H9 (cell line): ENCODE measurements around the gene EIF2S3. TPM values are rescaled to one million over a fixed set of nuclear protein-coding genes. Genes with fewer than 3 reads are reported as not detected.
A peak's percentile ranks its signal among the peaks of the same experiment; 100 is the strongest.

Source experiments
- DNase-seq: peaks from one replicate; pipeline ENCODE4 v3.0.0-alpha.2; 2017
- H2AFZ ChIP-seq: one replicate; pipeline ENCODE4 v1.6.1; 2013; ENCODE audit warnings: mild to moderate bottlenecking, low read length, control low read depth, moderate library complexity
- H2AK5ac ChIP-seq: 2 replicates; pipeline ENCODE4 v1.6.1; 2013; ENCODE audit warnings: low read length, control low read depth, mixed read lengths; ENCODE audit not compliant: insufficient read length
- H2BK120ac ChIP-seq: one replicate; pipeline ENCODE4 v1.6.1; 2013; ENCODE audit warnings: low read depth, mild to moderate bottlenecking, low read length, control low read depth, inconsistent platforms; ENCODE audit not compliant: poor library complexity, severe bottlenecking
- H2BK12ac ChIP-seq: 2 replicates; pipeline ENCODE4 v1.6.1; 2013; ENCODE audit warnings: low read length, control low read depth, mixed read lengths, low read depth; ENCODE audit not compliant: insufficient read length
- H2BK15ac ChIP-seq: 2 replicates; pipeline ENCODE4 v1.6.1; 2013; ENCODE audit warnings: low read depth, low read length, control low read depth
- H2BK20ac ChIP-seq: one replicate; pipeline ENCODE4 v1.6.1; 2013; ENCODE audit warnings: low read depth, mild to moderate bottlenecking, low read length, control low read depth, inconsistent platforms; ENCODE audit not compliant: poor library complexity, severe bottlenecking
- H2BK5ac ChIP-seq: 2 replicates; pipeline ENCODE4 v1.6.1; 2013; ENCODE audit warnings: low read length, control low read depth, mixed read lengths; ENCODE audit not compliant: insufficient read length
- H3K14ac ChIP-seq: 2 replicates; pipeline ENCODE4 v1.6.1; 2013; ENCODE audit warnings: low read length, control low read depth; ENCODE audit not compliant: insufficient read depth
- H3K18ac ChIP-seq: 2 replicates; pipeline ENCODE4 v1.6.1; 2013; ENCODE audit warnings: low read depth, mild to moderate bottlenecking, mixed read lengths, low read length, control low read depth; ENCODE audit not compliant: insufficient read length
- H3K23ac ChIP-seq: 2 replicates; pipeline ENCODE4 v1.6.1; 2013; ENCODE audit warnings: low read length, control low read depth, mixed read lengths, low read depth; ENCODE audit not compliant: insufficient read length
- H3K23me2 ChIP-seq: 2 replicates; pipeline ENCODE4 v1.6.1; 2013; ENCODE audit warnings: low read depth, mild to moderate bottlenecking, mixed read lengths, low read length, control low read depth; ENCODE audit not compliant: insufficient read length, poor library complexity, severe bottlenecking
- H3K27ac ChIP-seq: 2 replicates; pipeline ENCODE4 v1.5.1; 2013; ENCODE audit warnings: low read length, control low read depth, mixed read lengths, low read depth; ENCODE audit not compliant: insufficient read length
- H3K27me3 ChIP-seq: 2 replicates; pipeline ENCODE4 v1.6.1; 2013; ENCODE audit warnings: low read length, control low read depth, inconsistent platforms; ENCODE audit not compliant: insufficient read depth
- H3K4ac ChIP-seq: 2 replicates; pipeline ENCODE4 v1.6.1; 2013; ENCODE audit warnings: low read depth, mild to moderate bottlenecking, control low read depth, inconsistent platforms, low read length, moderate library complexity
- H3K4me1 ChIP-seq: 2 replicates; pipeline ENCODE4 v1.6.1; 2013; ENCODE audit warnings: low read length, control low read depth, inconsistent platforms; ENCODE audit not compliant: insufficient read depth
- H3K4me2 ChIP-seq: 2 replicates; pipeline ENCODE4 v1.6.1; 2013; ENCODE audit warnings: low read length, control low read depth, mixed read lengths; ENCODE audit not compliant: insufficient read length, insufficient read depth
- H3K56ac ChIP-seq: 2 replicates; pipeline ENCODE4 v1.6.1; 2013; ENCODE audit warnings: low read depth, mild to moderate bottlenecking, mixed read lengths, low read length, control low read depth; ENCODE audit not compliant: insufficient read length
- H3K79me1 ChIP-seq: 2 replicates; pipeline ENCODE4 v1.6.1; 2013; ENCODE audit warnings: low read depth, mild to moderate bottlenecking, moderate library complexity, low read length, control low read depth, inconsistent platforms; ENCODE audit not compliant: insufficient read depth, poor library complexity, severe bottlenecking
- H3K79me2 ChIP-seq: 2 replicates; pipeline ENCODE4 v1.6.1; 2013; ENCODE audit warnings: low read length, control low read depth, inconsistent platforms; ENCODE audit not compliant: insufficient read depth
- H3K9ac ChIP-seq: 2 replicates; pipeline ENCODE4 v1.6.1; 2013; ENCODE audit warnings: low read length, control low read depth, mixed read lengths; ENCODE audit not compliant: insufficient read length; ENCODE audit errors: extremely low read depth
- H3K9me3 ChIP-seq: one replicate; pipeline ENCODE4 v1.6.1; 2013; ENCODE audit warnings: low read depth, low read length, inconsistent platforms; ENCODE audit not compliant: control insufficient read depth
- H3T11ph ChIP-seq: one replicate; pipeline ENCODE4 v1.6.1; 2013; ENCODE audit warnings: mild to moderate bottlenecking, low read length, control low read depth, inconsistent platforms
- H4K20me1 ChIP-seq: one replicate; pipeline ENCODE4 v1.6.1; 2013; ENCODE audit not compliant: control insufficient read depth, insufficient read length, insufficient read depth
- H4K5ac ChIP-seq: 2 replicates; pipeline ENCODE4 v1.6.1; 2013; ENCODE audit warnings: low read depth, mild to moderate bottlenecking, mixed read lengths, low read length, control low read depth; ENCODE audit not compliant: insufficient read length
- H4K8ac ChIP-seq: replicated peaks from 2 replicates; pipeline ENCODE4 v1.6.1; 2013; ENCODE audit warnings: low read length, control low read depth, mixed read lengths, low read depth; ENCODE audit not compliant: insufficient read length
- H4K91ac ChIP-seq: 2 replicates; pipeline ENCODE4 v1.6.1; 2013; ENCODE audit warnings: low read depth, mild to moderate bottlenecking, moderate library complexity, mixed read lengths, low read length, control low read depth; ENCODE audit not compliant: insufficient read length
- H3K27ac Mint-ChIP-seq, 3 experiments: 2 replicates in 2 of 3; 3 replicates in 1 of 3; pipeline ENCODE4 v1.8.0; 2020 to 2021; ENCODE audit warnings: mixed read lengths in 3 of 3, mild to moderate bottlenecking in 1 of 3, moderate library complexity in 1 of 3
- H3K27me3 Mint-ChIP-seq: 2 replicates; pipeline ENCODE4 v1.8.0; 2021; ENCODE audit warnings: low read depth, mild to moderate bottlenecking, moderate library complexity, mixed read lengths
- H3K36me3 Mint-ChIP-seq, 3 experiments: 2 replicates in 2 of 3; 3 replicates in 1 of 3; pipeline ENCODE4 v1.8.0; 2020 to 2021; ENCODE audit warnings: low read depth in 3 of 3, mixed read lengths in 3 of 3; ENCODE audit not compliant: insufficient read depth in 1 of 3
- H3K4me1 Mint-ChIP-seq, 2 experiments: 2 replicates each; pipeline ENCODE4 v1.8.0; 2020; ENCODE audit warnings: mixed read lengths in 2 of 2
- H3K4me3 Mint-ChIP-seq, 2 experiments: 2 replicates in 1 of 2; 3 replicates in 1 of 2; pipeline ENCODE4 v1.8.0; 2020 to 2021; ENCODE audit warnings: mild to moderate bottlenecking in 2 of 2, mixed read lengths in 2 of 2, moderate library complexity in 1 of 2
- H3K9me3 Mint-ChIP-seq, 2 experiments: 2 replicates in 1 of 2; 3 replicates in 1 of 2; pipeline ENCODE4 v1.8.0; 2020; ENCODE audit warnings: mild to moderate bottlenecking in 2 of 2, mixed read lengths in 2 of 2, moderate library complexity in 1 of 2
- WGBS: extraction: QIAGEN DNeasy Blood & Tissue Kit; methylation state at CpG from one replicate; pipeline ENCODE4 v1.1.7; 2013; ENCODE audit warnings: missing lambda C conversion rate, low lambda C conversion rate, mixed read lengths; ENCODE audit not compliant: insufficient read length; ENCODE audit errors: extremely low coverage; 5-methylcytosine and 5-hydroxymethylcytosine counted together
- total RNA-seq: library from RNA; stranded (reverse); gene quantifications from 2 replicates; pipeline ENCODE4 v1.2.1, GENCODE V29; 2021
- TF ChIP-seq, protein P1 (sequence below): fragments of 200-600 bp; sonication (generic); conservative IDR thresholded peaks from 3 replicates; pipeline ENCODE4 v1.8.0; 2021; ENCODE audit warnings: antibody characterized with exemption, mild to moderate bottlenecking

EIF2S3 gene
- total RNA-seq, 1 experiment from 2014 or later = 598 TPM

DNA sequence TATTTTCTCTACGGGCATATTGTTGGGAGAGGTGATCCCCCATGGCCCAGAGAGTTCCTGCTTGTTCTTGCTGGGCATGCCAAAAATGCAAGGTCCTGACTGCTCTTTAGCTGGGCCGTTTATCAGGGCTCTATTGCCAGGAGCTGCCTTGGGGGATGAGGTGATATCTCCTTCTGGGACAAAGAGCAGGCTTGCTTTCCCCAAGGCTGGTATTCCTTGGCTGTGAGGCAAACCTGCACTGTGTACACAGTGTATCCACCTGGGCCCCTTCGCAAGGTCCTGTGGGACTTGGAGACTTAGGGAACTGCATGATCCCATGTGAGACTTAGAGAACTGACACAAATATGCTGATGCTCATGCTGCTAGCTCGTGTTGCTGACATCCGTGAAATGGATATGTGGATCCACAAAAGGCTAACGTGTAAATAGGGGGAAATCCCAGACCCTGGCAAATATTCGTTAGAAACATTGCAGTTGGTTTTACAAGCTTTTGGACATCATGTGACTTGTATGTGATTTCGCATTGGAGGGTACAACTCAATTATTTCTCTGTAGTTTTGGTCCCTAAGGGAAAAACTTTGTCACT lies 70.4 kb downstream of the EIF2S3 start:
- H3K14ac ChIP-seq = no peak overlapping the region
- H3K79me1 ChIP-seq = no peaks in the 10 kb centered on the region
- no peak overlapping the region for H2BK15ac ChIP-seq
- H3K79me2 ChIP-seq = no peaks in the 10 kb centered on the region
- H3K4ac ChIP-seq = no peak overlapping the region
- Mint-ChIP-seq H3K27me3 (no peaks in the 10 kb centered on the region), H3K9me3 (no peaks in the 10 kb centered on the region), H3K4me3 (no peak overlapping the region), H3K36me3 (peaks cover 0 to 3% (median 0%) of the 10 kb centered on the region in 3 experiments; a peak in 1 of 7 replicates), H3K4me1 (peaks cover 2 to 9% of the 10 kb centered on the region in 2 experiments), H3K27ac (peak overlapping the region in 1 of 3 experiments; percentile 71; a peak in 3 of 7 replicates)
- H2BK120ac ChIP-seq = no peak overlapping the region
- no peak overlapping the region for H2BK20ac ChIP-seq
- no peak overlapping the region for H2BK5ac ChIP-seq
- H3K4me1 ChIP-seq = no peaks in the 10 kb centered on the region
- no peak overlapping the region for H3K18ac ChIP-seq
- H4K20me1 ChIP-seq = no peaks in the 10 kb centered on the region
- H3K56ac ChIP-seq = no peak overlapping the region
- H3K23me2 ChIP-seq = no peaks in the 10 kb centered on the region
- no peak overlapping the region for H2AK5ac ChIP-seq
- no CpG with 5 or more reads among the region's 8 CpGs for WGBS
- H2BK12ac ChIP-seq = no peak overlapping the region
- H3K9ac ChIP-seq = no peak overlapping the region
- no peak overlapping the region for H3K27ac ChIP-seq
- TF ChIP-seq, protein P1, sequence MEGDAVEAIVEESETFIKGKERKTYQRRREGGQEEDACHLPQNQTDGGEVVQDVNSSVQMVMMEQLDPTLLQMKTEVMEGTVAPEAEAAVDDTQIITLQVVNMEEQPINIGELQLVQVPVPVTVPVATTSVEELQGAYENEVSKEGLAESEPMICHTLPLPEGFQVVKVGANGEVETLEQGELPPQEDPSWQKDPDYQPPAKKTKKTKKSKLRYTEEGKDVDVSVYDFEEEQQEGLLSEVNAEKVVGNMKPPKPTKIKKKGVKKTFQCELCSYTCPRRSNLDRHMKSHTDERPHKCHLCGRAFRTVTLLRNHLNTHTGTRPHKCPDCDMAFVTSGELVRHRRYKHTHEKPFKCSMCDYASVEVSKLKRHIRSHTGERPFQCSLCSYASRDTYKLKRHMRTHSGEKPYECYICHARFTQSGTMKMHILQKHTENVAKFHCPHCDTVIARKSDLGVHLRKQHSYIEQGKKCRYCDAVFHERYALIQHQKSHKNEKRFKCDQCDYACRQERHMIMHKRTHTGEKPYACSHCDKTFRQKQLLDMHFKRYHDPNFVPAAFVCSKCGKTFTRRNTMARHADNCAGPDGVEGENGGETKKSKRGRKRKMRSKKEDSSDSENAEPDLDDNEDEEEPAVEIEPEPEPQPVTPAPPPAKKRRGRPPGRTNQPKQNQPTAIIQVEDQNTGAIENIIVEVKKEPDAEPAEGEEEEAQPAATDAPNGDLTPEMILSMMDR = no peak
- H4K91ac ChIP-seq = no peak overlapping the region
- H4K5ac ChIP-seq = no peak overlapping the region
- no peak overlapping the region for H3T11ph ChIP-seq
- no peak overlapping the region for H4K8ac ChIP-seq
- no peaks in the 10 kb centered on the region for H3K9me3 ChIP-seq
- H3K4me2 ChIP-seq = no peak overlapping the region
- no peaks in the 10 kb centered on the region for H3K27me3 ChIP-seq
- no peak overlapping the region for H3K23ac ChIP-seq
- no peak for DNase-seq
- H2AFZ ChIP-seq = no peak overlapping the region

Other genes with a start within 250 kb of the EIF2S3 start
- 86.9 and 95.3 TPM in 2 replicates for gene APOO, start 147.0 kb upstream of the EIF2S3 start, total RNA-seq
- not detected in 2 replicates for gene CXorf58, start 146.9 kb upstream of the EIF2S3 start, total RNA-seq
- 18.7 and 19.0 TPM in 2 replicates for gene KLHL15, start 27.8 kb upstream of the EIF2S3 start, total RNA-seq
- gene ZFX, start 94.8 kb downstream of the EIF2S3 start, total RNA-seq = 66.8 and 70.8 TPM in 2 replicates